GM23338 (cell line): ENCODE results near the gene LIPG. TPM values are rescaled to one million over a fixed set of nuclear protein-coding genes. Genes with fewer than 3 reads are reported as not detected.
A peak's percentile ranks its signal among the peaks of the same experiment; 100 is the strongest.

Experiments used
- ATAC-seq: fragments of 200-7000 bp; cut with Tn5 transposase; 3 replicates; pipeline ENCODE4 v1.9.1; 2020
- DNase-seq: peaks from one replicate; pipeline ENCODE4 v3.0.0-alpha.2; 2015; ENCODE audit warnings: low spot score
- H2AFZ ChIP-seq: fragments of 200-600 bp; sonication (generic); 2 replicates; pipeline ENCODE4 v1.8.0; 2016; ENCODE audit warnings: antibody characterized with exemption, mild to moderate bottlenecking, moderate library complexity
- H3F3A ChIP-seq: fragments of 200-600 bp; sonication (generic); replicated peaks from 2 replicates; pipeline ENCODE4 v1.8.0; 2017; ENCODE audit warnings: antibody characterized with exemption, mixed run types, low read depth
- H3K27ac ChIP-seq: fragments of 200-600 bp; sonication (generic); 2 replicates; pipeline ENCODE4 v1.6.1; 2016; ENCODE audit warnings: low read depth
- H3K27me3 ChIP-seq: fragments of 200-600 bp; sonication (generic); 2 replicates; pipeline ENCODE4 v1.8.0; 2016; ENCODE audit warnings: mild to moderate bottlenecking, mixed run types, moderate library complexity; ENCODE audit not compliant: insufficient read depth
- H3K36me3 ChIP-seq: fragments of 200-600 bp; sonication (generic); 2 replicates; pipeline ENCODE4 v1.8.0; 2016; ENCODE audit warnings: mild to moderate bottlenecking; ENCODE audit not compliant: insufficient read depth
- H3K4me1 ChIP-seq: fragments of 200-600 bp; sonication (generic); 2 replicates; pipeline ENCODE4 v1.8.0; 2016; ENCODE audit warnings: mild to moderate bottlenecking, moderate library complexity; ENCODE audit not compliant: insufficient read depth
- H3K4me2 ChIP-seq: fragments of 200-600 bp; sonication (generic); 2 replicates; pipeline ENCODE4 v1.7.1; 2017; ENCODE audit warnings: mixed run types
- H3K4me3 ChIP-seq: fragments of 200-600 bp; sonication (generic); 2 replicates; pipeline ENCODE4 v1.6.1; 2016; ENCODE audit warnings: mixed run types
- H3K79me2 ChIP-seq: fragments of 200-600 bp; sonication (generic); replicated peaks from 2 replicates; pipeline ENCODE4 v1.8.0; 2017; ENCODE audit warnings: mild to moderate bottlenecking; ENCODE audit not compliant: insufficient read depth
- H3K9me2 ChIP-seq: fragments of 200-600 bp; sonication (generic); 2 replicates; pipeline ENCODE4 v1.8.0; 2017; ENCODE audit not compliant: insufficient read depth
- H4K20me1 ChIP-seq: fragments of 200-600 bp; sonication (generic); replicated peaks from 2 replicates; pipeline ENCODE4 v1.8.0; 2017; ENCODE audit warnings: mild to moderate bottlenecking; ENCODE audit not compliant: insufficient read depth
- H3K27ac Mint-ChIP-seq: 2 replicates; pipeline ENCODE4 v1.8.0; 2020; ENCODE audit warnings: inconsistent platforms, mild to moderate bottlenecking, moderate library complexity, mixed read lengths
- H3K27me3 Mint-ChIP-seq: 3 replicates; pipeline ENCODE4 v1.8.0; 2022; ENCODE audit warnings: low read depth, mild to moderate bottlenecking, moderate library complexity, mixed read lengths, inconsistent platforms; ENCODE audit not compliant: insufficient read depth, poor library complexity
- H3K36me3 Mint-ChIP-seq: 3 replicates; pipeline ENCODE4 v1.8.0; 2021; ENCODE audit warnings: low read depth, mild to moderate bottlenecking, inconsistent platforms, moderate library complexity, mixed read lengths
- H3K4me1 Mint-ChIP-seq: 3 replicates; pipeline ENCODE4 v1.8.0; 2020; ENCODE audit warnings: mild to moderate bottlenecking, inconsistent platforms, mixed read lengths
- H3K4me3 Mint-ChIP-seq: 3 replicates; pipeline ENCODE4 v1.8.0; 2021; ENCODE audit warnings: moderate library complexity, mild to moderate bottlenecking, inconsistent platforms, mixed read lengths
- H3K9me3 Mint-ChIP-seq: 3 replicates; pipeline ENCODE4 v1.8.0; 2020; ENCODE audit warnings: moderate library complexity, mild to moderate bottlenecking, inconsistent platforms, mixed read lengths
- CREB1 ChIP-seq: fragments of 250-450 bp; sonication (Bioruptor Pico); IDR thresholded peaks from 2 replicates; pipeline ENCODE4 v1.5.0; 2020; ENCODE audit warnings: low read depth, mild to moderate bottlenecking, moderate library complexity
- EZH2 ChIP-seq: fragments of 200-600 bp; sonication (generic); IDR thresholded peaks from one replicate; pipeline ENCODE4 v1.8.0; 2017; ENCODE audit warnings: antibody characterized with exemption, mild to moderate bottlenecking, low read depth; ENCODE audit not compliant: unreplicated experiment
- EZH2phosphoT487 ChIP-seq: fragments of 200-600 bp; sonication (generic); IDR thresholded peaks from one replicate; pipeline ENCODE4 v1.8.1; 2018; ENCODE audit warnings: antibody characterized with exemption; ENCODE audit not compliant: unreplicated experiment
- JUNB ChIP-seq: IDR thresholded peaks from one replicate; pipeline ENCODE4 v1.6.1; 2016; ENCODE audit warnings: antibody characterized with exemption; ENCODE audit not compliant: unreplicated experiment
- NANOG ChIP-seq: IDR thresholded peaks from 2 replicates; pipeline ENCODE4 v1.6.1; 2016; ENCODE audit warnings: antibody characterized with exemption, borderline replicate concordance
- POLR2AphosphoS5 ChIP-seq: IDR thresholded peaks from 2 replicates; pipeline ENCODE4 v1.6.1; 2016; ENCODE audit warnings: antibody characterized with exemption, low read depth
- STAT1 ChIP-seq: IDR thresholded peaks from one replicate; pipeline ENCODE4 v1.6.1; 2016; ENCODE audit warnings: antibody characterized with exemption; ENCODE audit not compliant: unreplicated experiment
- ZNF114 ChIP-seq: fragments of 250-450 bp; sonication (Bioruptor Pico); IDR thresholded peaks from 2 replicates; pipeline ENCODE4 v1.5.0; 2020; ENCODE audit warnings: mild to moderate bottlenecking, moderate library complexity
- ZNF331 ChIP-seq: fragments of 250-450 bp; sonication (Bioruptor Pico); IDR thresholded peaks from 2 replicates; pipeline ENCODE4 v1.5.0; 2020; ENCODE audit warnings: low read depth, mild to moderate bottlenecking, moderate library complexity
- polyA plus RNA-seq: library from polyadenylated mRNA; unstranded; fragments of >200 nt; fragmentation: Nextera tagmentation; extraction: Ambion mirVana; gene quantifications from 2 replicates; pipeline ENCODE4 v1.2.1, GENCODE V29; 2016
- total RNA-seq: library from RNA; depleted of rRNA; stranded (reverse); fragments of >200 nt; shearing (Covaris generic); gene quantifications from 2 replicates; pipeline ENCODE4 v1.2.3, GENCODE V29; 2014
- TF ChIP-seq, protein P1 (sequence below): IDR thresholded peaks from 2 replicates; pipeline ENCODE4 v1.6.1; 2016; ENCODE audit warnings: antibody characterized with exemption
- TF ChIP-seq, protein P2 (sequence below): fragments of 250-450 bp; sonication (Bioruptor Pico); IDR thresholded peaks from 2 replicates; pipeline ENCODE4 v1.5.0; 2020; ENCODE audit warnings: mild to moderate bottlenecking, moderate library complexity
- TF ChIP-seq, protein P3 (sequence below): IDR thresholded peaks from one replicate; pipeline ENCODE4 v1.6.1; 2018; ENCODE audit warnings: antibody characterized with exemption; ENCODE audit not compliant: unreplicated experiment
- TF ChIP-seq, protein P4 (sequence below), 2 experiments: fragments of 200-600 bp in 1 of 2; sonication (generic) in 1 of 2; conservative IDR thresholded peaks; 2 replicates each; pipeline versions ENCODE4 v1.5.1 to v1.6.1; 2016 to 2017; ENCODE audit warnings: antibody characterized with exemption in 2 of 2, low read depth in 2 of 2, mild to moderate bottlenecking in 2 of 2, moderate library complexity in 1 of 2

LIPG gene
- total and polyA plus RNA-seq, 2 experiments from 2014 or later: 4.9 to 17.7 TPM

DNA sequence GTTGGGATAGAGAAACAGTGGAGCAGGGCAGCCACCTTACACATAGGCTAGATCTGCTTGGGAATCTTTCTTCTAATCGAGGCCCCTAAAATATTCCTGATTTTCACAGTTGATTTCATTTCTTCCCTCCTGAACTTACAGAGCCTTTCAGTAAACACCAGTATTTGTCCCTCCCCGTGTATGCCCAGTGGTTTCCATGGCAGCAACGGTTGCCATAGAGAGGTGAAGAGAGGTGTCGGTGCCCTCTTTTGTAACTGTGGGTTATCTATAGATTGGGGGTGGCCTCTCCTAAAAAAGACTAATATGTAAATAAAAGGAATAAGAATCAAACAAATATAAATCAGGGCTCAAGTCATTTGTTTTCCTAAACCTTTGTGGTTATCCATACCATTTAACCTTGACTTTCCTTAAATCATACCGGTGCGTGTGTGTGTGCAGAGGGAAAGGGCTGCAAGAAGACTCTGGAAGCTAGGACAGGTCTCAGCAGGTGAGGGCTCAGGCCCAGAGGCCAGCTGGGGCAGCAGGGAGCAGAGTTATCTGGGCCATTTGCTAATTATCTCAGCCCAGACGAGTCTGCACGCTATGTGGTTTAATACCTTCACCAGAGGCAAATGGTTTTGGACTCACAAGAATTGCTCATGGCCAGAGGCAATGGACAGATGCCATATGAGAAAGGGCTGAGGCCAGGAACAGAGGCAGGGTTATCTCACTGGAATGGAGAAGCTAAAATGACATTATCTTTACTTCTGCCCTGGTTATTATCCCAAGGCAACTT lies 35.5 kb downstream of the LIPG start:
- Mint-ChIP-seq H3K36me3 (no peaks in the 10 kb centered on the region), H3K9me3 (no peaks in the 10 kb centered on the region), H3K27ac (no peak overlapping the region), H3K27me3 (no peaks in the 10 kb centered on the region), H3K4me1 (peaks cover 11% of the 10 kb centered on the region), H3K4me3 (no peak overlapping the region)
- Histone ChIP-seq H3K27ac (no peak overlapping the region), H4K20me1 (no peaks in the 10 kb centered on the region), H3K36me3 (no peaks in the 10 kb centered on the region), H3K9me2 (no peaks in the 10 kb centered on the region; the same call in 1 of the 2 replicates), H3F3A (no peaks in the 10 kb centered on the region), H2AFZ (no peak overlapping the region), H3K27me3 (no peaks in the 10 kb centered on the region), H3K79me2 (no peaks in the 10 kb centered on the region), H3K4me1 (peaks cover 6% of the 10 kb centered on the region; the same call in 1 of the 2 replicates), H3K4me3 (no peak overlapping the region), H3K4me2 (no peak overlapping the region)
- DNase-seq (peak; percentile 32), ATAC-seq (peak; percentile 49; the same call in 2 of the 3 replicates)
- no peak for TF ChIP-seq NANOG
- TF ChIP-seq CREB1 (CRISPR knock-in tag): no peak
- TF ChIP-seq POLR2AphosphoS5: no peak
- no peak for TF ChIP-seq EZH2
- TF ChIP-seq, protein P1, sequence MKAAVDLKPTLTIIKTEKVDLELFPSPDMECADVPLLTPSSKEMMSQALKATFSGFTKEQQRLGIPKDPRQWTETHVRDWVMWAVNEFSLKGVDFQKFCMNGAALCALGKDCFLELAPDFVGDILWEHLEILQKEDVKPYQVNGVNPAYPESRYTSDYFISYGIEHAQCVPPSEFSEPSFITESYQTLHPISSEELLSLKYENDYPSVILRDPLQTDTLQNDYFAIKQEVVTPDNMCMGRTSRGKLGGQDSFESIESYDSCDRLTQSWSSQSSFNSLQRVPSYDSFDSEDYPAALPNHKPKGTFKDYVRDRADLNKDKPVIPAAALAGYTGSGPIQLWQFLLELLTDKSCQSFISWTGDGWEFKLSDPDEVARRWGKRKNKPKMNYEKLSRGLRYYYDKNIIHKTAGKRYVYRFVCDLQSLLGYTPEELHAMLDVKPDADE: no peak
- TF ChIP-seq, protein P2, sequence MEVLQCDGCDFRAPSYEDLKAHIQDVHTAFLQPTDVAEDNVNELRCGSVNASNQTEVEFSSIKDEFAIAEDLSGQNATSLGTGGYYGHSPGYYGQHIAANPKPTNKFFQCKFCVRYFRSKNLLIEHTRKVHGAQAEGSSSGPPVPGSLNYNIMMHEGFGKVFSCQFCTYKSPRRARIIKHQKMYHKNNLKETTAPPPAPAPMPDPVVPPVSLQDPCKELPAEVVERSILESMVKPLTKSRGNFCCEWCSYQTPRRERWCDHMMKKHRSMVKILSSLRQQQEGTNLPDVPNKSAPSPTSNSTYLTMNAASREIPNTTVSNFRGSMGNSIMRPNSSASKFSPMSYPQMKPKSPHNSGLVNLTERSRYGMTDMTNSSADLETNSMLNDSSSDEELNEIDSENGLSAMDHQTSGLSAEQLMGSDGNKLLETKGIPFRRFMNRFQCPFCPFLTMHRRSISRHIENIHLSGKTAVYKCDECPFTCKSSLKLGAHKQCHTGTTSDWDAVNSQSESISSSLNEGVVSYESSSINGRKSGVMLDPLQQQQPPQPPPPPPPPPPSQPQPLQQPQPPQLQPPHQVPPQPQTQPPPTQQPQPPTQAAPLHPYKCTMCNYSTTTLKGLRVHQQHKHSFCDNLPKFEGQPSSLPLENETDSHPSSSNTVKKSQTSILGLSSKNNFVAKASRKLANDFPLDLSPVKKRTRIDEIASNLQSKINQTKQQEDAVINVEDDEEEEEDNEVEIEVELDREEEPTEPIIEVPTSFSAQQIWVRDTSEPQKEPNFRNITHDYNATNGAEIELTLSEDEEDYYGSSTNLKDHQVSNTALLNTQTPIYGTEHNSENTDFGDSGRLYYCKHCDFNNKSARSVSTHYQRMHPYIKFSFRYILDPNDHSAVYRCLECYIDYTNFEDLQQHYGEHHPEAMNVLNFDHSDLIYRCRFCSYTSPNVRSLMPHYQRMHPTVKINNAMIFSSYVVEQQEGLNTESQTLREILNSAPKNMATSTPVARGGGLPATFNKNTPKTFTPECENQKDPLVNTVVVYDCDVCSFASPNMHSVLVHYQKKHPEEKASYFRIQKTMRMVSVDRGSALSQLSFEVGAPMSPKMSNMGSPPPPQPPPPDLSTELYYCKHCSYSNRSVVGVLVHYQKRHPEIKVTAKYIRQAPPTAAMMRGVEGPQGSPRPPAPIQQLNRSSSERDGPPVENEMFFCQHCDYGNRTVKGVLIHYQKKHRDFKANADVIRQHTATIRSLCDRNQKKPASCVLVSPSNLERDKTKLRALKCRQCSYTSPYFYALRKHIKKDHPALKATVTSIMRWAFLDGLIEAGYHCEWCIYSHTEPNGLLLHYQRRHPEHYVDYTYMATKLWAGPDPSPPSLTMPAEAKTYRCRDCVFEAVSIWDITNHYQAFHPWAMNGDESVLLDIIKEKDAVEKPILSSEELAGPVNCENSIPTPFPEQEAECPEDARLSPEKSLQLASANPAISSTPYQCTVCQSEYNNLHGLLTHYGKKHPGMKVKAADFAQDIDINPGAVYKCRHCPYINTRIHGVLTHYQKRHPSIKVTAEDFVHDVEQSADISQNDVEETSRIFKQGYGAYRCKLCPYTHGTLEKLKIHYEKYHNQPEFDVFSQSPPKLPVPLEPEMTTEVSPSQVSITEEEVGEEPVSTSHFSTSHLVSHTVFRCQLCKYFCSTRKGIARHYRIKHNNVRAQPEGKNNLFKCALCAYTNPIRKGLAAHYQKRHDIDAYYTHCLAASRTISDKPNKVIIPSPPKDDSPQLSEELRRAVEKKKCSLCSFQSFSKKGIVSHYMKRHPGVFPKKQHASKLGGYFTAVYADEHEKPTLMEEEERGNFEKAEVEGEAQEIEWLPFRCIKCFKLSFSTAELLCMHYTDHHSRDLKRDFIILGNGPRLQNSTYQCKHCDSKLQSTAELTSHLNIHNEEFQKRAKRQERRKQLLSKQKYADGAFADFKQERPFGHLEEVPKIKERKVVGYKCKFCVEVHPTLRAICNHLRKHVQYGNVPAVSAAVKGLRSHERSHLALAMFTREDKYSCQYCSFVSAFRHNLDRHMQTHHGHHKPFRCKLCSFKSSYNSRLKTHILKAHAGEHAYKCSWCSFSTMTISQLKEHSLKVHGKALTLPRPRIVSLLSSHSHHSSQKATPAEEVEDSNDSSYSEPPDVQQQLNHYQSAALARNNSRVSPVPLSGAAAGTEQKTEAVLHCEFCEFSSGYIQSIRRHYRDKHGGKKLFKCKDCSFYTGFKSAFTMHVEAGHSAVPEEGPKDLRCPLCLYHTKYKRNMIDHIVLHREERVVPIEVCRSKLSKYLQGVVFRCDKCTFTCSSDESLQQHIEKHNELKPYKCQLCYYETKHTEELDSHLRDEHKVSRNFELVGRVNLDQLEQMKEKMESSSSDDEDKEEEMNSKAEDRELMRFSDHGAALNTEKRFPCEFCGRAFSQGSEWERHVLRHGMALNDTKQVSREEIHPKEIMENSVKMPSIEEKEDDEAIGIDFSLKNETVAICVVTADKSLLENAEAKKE (CRISPR knock-in tag): no peak
- no peak for TF ChIP-seq STAT1
- no peak for TF ChIP-seq ZNF114 (CRISPR knock-in tag)
- TF ChIP-seq, protein P3, sequence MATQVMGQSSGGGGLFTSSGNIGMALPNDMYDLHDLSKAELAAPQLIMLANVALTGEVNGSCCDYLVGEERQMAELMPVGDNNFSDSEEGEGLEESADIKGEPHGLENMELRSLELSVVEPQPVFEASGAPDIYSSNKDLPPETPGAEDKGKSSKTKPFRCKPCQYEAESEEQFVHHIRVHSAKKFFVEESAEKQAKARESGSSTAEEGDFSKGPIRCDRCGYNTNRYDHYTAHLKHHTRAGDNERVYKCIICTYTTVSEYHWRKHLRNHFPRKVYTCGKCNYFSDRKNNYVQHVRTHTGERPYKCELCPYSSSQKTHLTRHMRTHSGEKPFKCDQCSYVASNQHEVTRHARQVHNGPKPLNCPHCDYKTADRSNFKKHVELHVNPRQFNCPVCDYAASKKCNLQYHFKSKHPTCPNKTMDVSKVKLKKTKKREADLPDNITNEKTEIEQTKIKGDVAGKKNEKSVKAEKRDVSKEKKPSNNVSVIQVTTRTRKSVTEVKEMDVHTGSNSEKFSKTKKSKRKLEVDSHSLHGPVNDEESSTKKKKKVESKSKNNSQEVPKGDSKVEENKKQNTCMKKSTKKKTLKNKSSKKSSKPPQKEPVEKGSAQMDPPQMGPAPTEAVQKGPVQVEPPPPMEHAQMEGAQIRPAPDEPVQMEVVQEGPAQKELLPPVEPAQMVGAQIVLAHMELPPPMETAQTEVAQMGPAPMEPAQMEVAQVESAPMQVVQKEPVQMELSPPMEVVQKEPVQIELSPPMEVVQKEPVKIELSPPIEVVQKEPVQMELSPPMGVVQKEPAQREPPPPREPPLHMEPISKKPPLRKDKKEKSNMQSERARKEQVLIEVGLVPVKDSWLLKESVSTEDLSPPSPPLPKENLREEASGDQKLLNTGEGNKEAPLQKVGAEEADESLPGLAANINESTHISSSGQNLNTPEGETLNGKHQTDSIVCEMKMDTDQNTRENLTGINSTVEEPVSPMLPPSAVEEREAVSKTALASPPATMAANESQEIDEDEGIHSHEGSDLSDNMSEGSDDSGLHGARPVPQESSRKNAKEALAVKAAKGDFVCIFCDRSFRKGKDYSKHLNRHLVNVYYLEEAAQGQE: no peak
- TF ChIP-seq JUNB: no peak
- no peak for TF ChIP-seq ZNF331 (CRISPR knock-in tag)
- TF ChIP-seq, protein P4, sequence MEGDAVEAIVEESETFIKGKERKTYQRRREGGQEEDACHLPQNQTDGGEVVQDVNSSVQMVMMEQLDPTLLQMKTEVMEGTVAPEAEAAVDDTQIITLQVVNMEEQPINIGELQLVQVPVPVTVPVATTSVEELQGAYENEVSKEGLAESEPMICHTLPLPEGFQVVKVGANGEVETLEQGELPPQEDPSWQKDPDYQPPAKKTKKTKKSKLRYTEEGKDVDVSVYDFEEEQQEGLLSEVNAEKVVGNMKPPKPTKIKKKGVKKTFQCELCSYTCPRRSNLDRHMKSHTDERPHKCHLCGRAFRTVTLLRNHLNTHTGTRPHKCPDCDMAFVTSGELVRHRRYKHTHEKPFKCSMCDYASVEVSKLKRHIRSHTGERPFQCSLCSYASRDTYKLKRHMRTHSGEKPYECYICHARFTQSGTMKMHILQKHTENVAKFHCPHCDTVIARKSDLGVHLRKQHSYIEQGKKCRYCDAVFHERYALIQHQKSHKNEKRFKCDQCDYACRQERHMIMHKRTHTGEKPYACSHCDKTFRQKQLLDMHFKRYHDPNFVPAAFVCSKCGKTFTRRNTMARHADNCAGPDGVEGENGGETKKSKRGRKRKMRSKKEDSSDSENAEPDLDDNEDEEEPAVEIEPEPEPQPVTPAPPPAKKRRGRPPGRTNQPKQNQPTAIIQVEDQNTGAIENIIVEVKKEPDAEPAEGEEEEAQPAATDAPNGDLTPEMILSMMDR (conservative IDR thresholded peaks at IDR 0.05; ENCODE audit: low read depth in 2 of 2): no peak
- no peak for TF ChIP-seq EZH2phosphoT487
